Activated naive CD8-positive, alpha-beta T cell treated with anti-CD3 and anti-CD28 coated beads, Interleukin-2, amount 10 ng/mL, durations not matched to agents 7 days and 5 days (primary cell): Measurements from ENCODE around the gene AGL. TPM values are rescaled to one million over a fixed set of nuclear protein-coding genes. Genes with fewer than 3 reads are reported as not detected.
"Not testable (repeated sequence)": the region's sequence is repeated elsewhere in the genome, so short reads cannot be mapped to it uniquely, and the experiment has no call there.

Source experiments
- ATAC-seq: fragments of 150-1000 bp; cut with Tn5 transposase; one replicate; pipeline ENCODE4 v1.10.0; 2021; ENCODE audit warnings: low read depth, moderate library complexity
- POLR2A ChIA-PET: fragments of 350-600 bp; sonication (Branson Sonifier 250); formaldehyde crosslinking; loops from one replicate; lab custom pipeline; 2021; ENCODE audit warnings: antibody characterized with exemption; lab: Charles Lee
- DNase-seq: peaks from one replicate; pipeline ENCODE4 v3.0.0; 2021
- H3K27ac Mint-ChIP-seq: one replicate; pipeline ENCODE4 v1.8.0; 2022; ENCODE audit warnings: mild to moderate bottlenecking, mixed read lengths
- H3K27me3 Mint-ChIP-seq: one replicate; pipeline ENCODE4 v1.8.0; 2022; ENCODE audit warnings: mild to moderate bottlenecking, moderate library complexity, mixed read lengths
- H3K36me3 Mint-ChIP-seq: one replicate; pipeline ENCODE4 v1.8.0; 2021; ENCODE audit warnings: mild to moderate bottlenecking, mixed read lengths
- H3K4me1 Mint-ChIP-seq: one replicate; pipeline ENCODE4 v1.8.0; 2021; ENCODE audit warnings: mixed read lengths
- H3K4me3 Mint-ChIP-seq: one replicate; pipeline ENCODE4 v1.8.0; 2022; ENCODE audit warnings: mild to moderate bottlenecking, moderate library complexity, mixed read lengths
- H3K9me3 Mint-ChIP-seq: one replicate; pipeline ENCODE4 v1.8.0; 2021; ENCODE audit warnings: mixed read lengths
- total RNA-seq, 2 experiments: library from RNA; stranded (reverse); gene quantifications; one replicate each; pipeline ENCODE4 v1.2.3, GENCODE V29; 2021

The AGL gene
- total RNA-seq, 2 experiments from 2014 or later: 12.0 to 12.3 TPM

GRCh38 chr1:99829269-99829668 is 20.9 kb upstream of the AGL start:
- Mint-ChIP-seq H3K4me1 (no peaks in the 10 kb centered on the region), H3K4me3 (no peak overlapping the region), H3K27me3 (peaks cover 2% of the 10 kb centered on the region), H3K36me3 (peaks cover 3% of the 10 kb centered on the region), H3K9me3 (peaks cover 4% of the 10 kb centered on the region), H3K27ac (no peak overlapping the region)
- DNase-seq: no peak
- no peak for ATAC-seq
- POLR2A ChIA-PET: no interaction called here

- H3K4me3 Mint-ChIP-seq, DNase-seq: not testable (repeated sequence)
These were observed 16.2 kb upstream of the AGL start for GRCh38 chr1:99833911-99834310.

GRCh38 chr1:99836171-99837103 is 13.7 kb upstream of the AGL start:
- ATAC-seq: not testable (repeated sequence)

More at GRCh38 chr1:99833911-99834310, 16.2 kb upstream of the AGL start:
- H3K9me3 Mint-ChIP-seq, H3K27me3 Mint-ChIP-seq, H3K27ac Mint-ChIP-seq, H3K36me3 Mint-ChIP-seq, POLR2A ChIA-PET, ATAC-seq, H3K4me1 Mint-ChIP-seq: not testable (repeated sequence)

GRCh38 chr1:99840353-99840752 is 9.8 kb upstream of the AGL start:
- H3K4me1 Mint-ChIP-seq, H3K36me3 Mint-ChIP-seq, H3K27me3 Mint-ChIP-seq, ATAC-seq, H3K4me3 Mint-ChIP-seq, DNase-seq, POLR2A ChIA-PET, H3K27ac Mint-ChIP-seq: not testable (repeated sequence)
- peaks cover 13% of the 10 kb centered on the region for H3K9me3 Mint-ChIP-seq

More at GRCh38 chr1:99836171-99837103, 13.7 kb upstream of the AGL start:
- DNase-seq, H3K4me1 Mint-ChIP-seq, H3K4me3 Mint-ChIP-seq, H3K27ac Mint-ChIP-seq, H3K36me3 Mint-ChIP-seq, H3K27me3 Mint-ChIP-seq, POLR2A ChIA-PET: not testable (repeated sequence)
- peaks cover 14% of the 10 kb centered on the region for H3K9me3 Mint-ChIP-seq

DNA sequence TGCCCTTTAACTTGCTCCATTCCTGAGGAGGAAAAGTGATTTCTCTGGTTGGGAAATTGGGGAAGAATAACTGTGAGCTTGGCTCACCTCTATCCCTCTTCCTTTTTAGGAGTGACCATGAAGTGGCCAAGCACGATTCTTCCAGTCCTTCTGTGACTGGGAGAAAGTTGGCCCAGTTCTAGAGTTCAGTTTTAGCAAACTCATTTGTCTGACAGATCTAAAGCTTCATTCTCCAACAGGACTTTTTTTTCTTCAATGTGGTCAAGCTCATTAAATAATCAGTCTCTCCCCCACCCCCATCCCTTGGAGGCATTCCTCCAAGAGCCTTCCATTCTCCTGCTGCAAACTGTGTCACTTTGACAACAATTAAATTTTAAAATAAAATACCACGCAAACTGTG is 6.4 kb upstream of the AGL start:
- POLR2A ChIA-PET: no interaction called here
- peaks cover 10% of the 10 kb centered on the region for H3K9me3 Mint-ChIP-seq
- peaks cover 3% of the 10 kb centered on the region for H3K36me3 Mint-ChIP-seq
- DNase-seq: no peak
- no peak overlapping the region for H3K4me3 Mint-ChIP-seq
- peaks cover 6% of the 10 kb centered on the region for H3K4me1 Mint-ChIP-seq
- H3K27me3 Mint-ChIP-seq: peaks cover 10% of the 10 kb centered on the region
- ATAC-seq: no peak
- no peak overlapping the region for H3K27ac Mint-ChIP-seq

GRCh38 chr1:99845201-99845600 is 5.0 kb upstream of the AGL start:
- H3K4me3 Mint-ChIP-seq, H3K27ac Mint-ChIP-seq, H3K9me3 Mint-ChIP-seq, H3K36me3 Mint-ChIP-seq, ATAC-seq, DNase-seq, POLR2A ChIA-PET: not testable (repeated sequence)
- H3K27me3 Mint-ChIP-seq: peaks cover 10% of the 10 kb centered on the region
- H3K4me1 Mint-ChIP-seq: peaks cover 11% of the 10 kb centered on the region

GRCh38 chr1:99849413-99849743 is 783 bp upstream of the AGL start:
- Mint-ChIP-seq H3K9me3 (no peaks in the 10 kb centered on the region), H3K4me1 (peaks cover 20% of the 10 kb centered on the region), H3K36me3 (peaks cover 13% of the 10 kb centered on the region), H3K4me3 (peak overlapping the region; percentile 97), H3K27ac (peak overlapping the region; percentile 90), H3K27me3 (peaks cover 2% of the 10 kb centered on the region)
- POLR2A ChIA-PET: interaction anchor here (1.1 to 1.8 kb wide), 4 partner anchors 120 to 416 kb away, joined by 3 to 10 read pairs (median 4); partner anchors contain the start of genes RTCA, SASS6, SLC35A3 and TRMT13
- DNase-seq (no peak), ATAC-seq (no peak)

DNA sequence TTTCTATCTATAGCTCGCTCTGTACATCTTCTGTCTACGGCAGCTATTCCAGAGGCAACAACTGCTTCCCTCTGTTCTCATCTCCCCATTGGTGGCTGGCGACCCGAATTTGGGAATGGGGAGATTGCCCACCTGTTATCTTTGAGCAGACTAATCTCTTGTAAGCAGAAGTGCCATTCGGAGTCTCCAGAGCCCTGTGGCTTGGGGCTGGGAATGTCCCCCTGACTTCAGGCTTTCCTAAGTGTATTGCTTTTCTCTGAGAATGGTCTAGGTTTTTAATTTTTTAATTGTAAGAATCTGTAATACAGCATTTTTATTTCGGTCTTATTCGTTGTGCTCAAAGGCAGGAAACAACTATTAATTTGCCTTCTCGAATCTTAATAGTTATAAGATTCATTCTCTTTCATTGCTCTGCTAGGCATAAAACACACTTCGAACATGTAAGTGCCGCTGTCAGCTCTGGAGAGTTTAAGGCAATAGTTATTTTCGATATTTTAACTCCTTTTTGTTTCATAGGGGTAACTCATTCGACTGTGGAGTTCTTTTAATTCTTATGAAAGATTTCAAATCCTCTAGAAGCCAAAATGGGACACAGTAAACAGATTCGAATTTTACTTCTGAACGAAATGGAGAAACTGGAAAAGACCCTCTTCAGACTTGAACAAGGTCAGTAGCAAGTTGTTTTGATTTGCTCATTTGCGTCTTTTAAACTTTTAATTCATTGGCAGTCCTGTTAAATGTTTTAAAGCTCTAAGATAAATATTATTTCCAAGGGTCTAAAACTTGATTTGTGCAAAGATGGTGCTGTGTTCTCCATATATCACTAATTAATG is 514 bp downstream of the AGL start:
- ATAC-seq (no peak), DNase-seq (no peak)
- H3K9me3 Mint-ChIP-seq: no peaks in the 10 kb centered on the region
- peaks cover 2% of the 10 kb centered on the region for H3K27me3 Mint-ChIP-seq
- H3K4me3 Mint-ChIP-seq: peak overlapping the region; percentile 97
- H3K4me1 Mint-ChIP-seq: peaks cover 20% of the 10 kb centered on the region
- peaks cover 18% of the 10 kb centered on the region for H3K36me3 Mint-ChIP-seq
- H3K27ac Mint-ChIP-seq: peak overlapping the region; percentile 90
- POLR2A ChIA-PET: interaction anchor here (0.6 to 1.8 kb wide), 6 partner anchors 119 to 764 kb away, joined by 3 to 10 read pairs (median 3); partner anchors contain the start of genes DBT, RTCA, SASS6 and SLC35A3

DNA sequence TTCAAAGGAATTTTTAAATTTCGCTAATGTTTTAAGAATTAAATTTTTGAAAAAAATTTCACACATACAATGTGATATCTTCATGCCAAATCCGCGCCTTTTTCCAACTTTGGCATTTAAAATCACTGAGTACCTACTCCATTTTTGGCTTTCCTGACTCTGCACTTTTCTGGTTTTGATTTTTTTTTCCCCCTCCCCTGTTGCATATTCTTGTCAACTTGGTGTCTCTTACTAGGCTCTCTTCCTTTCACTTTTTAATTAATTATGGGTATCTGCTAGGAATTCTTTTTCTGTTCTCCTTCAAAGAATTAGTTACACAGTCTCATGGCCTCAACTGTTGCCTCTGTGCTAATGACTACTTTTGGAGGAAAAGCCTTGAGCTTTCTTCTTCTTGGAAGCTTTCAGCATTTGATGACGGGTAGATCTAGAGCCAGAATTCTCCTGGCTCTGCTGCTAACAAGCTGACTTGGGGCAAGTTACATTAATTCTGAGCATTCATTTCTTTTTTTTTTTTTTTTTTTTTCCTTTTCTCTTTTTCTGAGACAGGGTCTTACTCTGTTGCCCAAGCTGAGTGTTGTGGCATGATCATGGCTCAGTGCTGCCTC is 1.8 kb downstream of the AGL start:
- peaks cover 2% of the 10 kb centered on the region for H3K27me3 Mint-ChIP-seq
- DNase-seq: no peak
- ATAC-seq: no peak
- H3K4me3 Mint-ChIP-seq: peak overlapping the region; percentile 3
- H3K4me1 Mint-ChIP-seq: peaks cover 20% of the 10 kb centered on the region
- peaks cover 3% of the 10 kb centered on the region for H3K9me3 Mint-ChIP-seq
- POLR2A ChIA-PET: interaction anchor here (0.6 kb wide), 1 partner anchor 431 kb away, joined by 4 read pairs; no protein-coding TSS in a partner anchor
- H3K27ac Mint-ChIP-seq: no peak overlapping the region
- H3K36me3 Mint-ChIP-seq: peaks cover 24% of the 10 kb centered on the region

DNA sequence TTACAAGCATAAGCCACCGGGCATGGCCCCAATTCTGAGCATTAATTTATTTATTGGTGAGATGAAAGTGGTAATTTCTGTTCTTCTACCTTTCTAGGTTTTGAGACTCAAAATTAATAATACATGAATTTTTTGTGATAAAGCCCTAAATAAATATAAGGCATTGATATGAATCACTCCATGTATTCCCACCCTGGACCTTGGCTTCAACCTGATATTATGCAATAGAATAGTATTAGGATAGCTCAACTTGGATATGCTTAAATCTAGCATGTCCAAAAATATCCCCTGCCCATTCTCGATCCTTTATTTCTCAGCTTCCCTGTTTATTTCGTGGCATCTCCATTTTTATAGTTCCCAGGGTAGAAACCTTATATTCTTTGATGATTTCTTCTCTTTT is 2.5 kb downstream of the AGL start:
- Mint-ChIP-seq H3K27me3 (no peaks in the 10 kb centered on the region), H3K36me3 (peaks cover 25% of the 10 kb centered on the region), H3K27ac (no peak overlapping the region), H3K4me3 (no peak overlapping the region), H3K9me3 (peaks cover 3% of the 10 kb centered on the region), H3K4me1 (peaks cover 18% of the 10 kb centered on the region)
- ATAC-seq (no peak), DNase-seq (no peak)
- POLR2A ChIA-PET: no interaction called here

DNA sequence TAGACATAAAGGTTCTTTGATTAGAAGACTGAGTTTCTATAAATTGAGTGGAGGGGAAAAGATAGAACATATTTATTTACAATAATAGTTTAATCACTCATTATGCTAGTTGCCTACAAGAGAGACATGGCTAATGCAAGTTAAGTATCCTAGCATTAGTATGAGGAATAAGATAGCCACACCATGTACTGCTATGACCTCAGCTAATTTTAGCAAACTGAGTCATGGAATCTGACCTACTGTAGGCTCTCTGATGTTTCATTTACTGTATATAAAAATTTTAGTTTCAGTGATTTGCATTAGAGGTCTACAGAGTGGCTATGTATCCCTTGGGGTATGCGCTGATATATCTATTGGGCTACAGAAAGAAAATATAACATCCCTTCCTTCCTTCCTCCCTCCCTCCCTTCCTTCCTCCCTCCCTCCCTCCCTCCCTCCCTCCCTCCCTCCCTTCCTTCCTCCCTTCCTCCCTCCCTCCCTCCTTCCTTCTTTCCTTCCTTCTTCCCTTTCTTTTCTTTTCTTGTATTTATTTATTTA is 5.8 kb downstream of the AGL start:
- no peak for ATAC-seq
- Mint-ChIP-seq H3K27ac (no peak overlapping the region), H3K27me3 (no peaks in the 10 kb centered on the region), H3K36me3 (peaks cover 28% of the 10 kb centered on the region), H3K9me3 (peaks cover 3% of the 10 kb centered on the region), H3K4me3 (no peak overlapping the region), H3K4me1 (peaks cover 6% of the 10 kb centered on the region)
- POLR2A ChIA-PET: no interaction called here
- DNase-seq: no peak

GRCh38 chr1:99857041-99857440 is 6.9 kb downstream of the AGL start:
- H3K27ac Mint-ChIP-seq, H3K9me3 Mint-ChIP-seq, H3K4me1 Mint-ChIP-seq, DNase-seq, H3K4me3 Mint-ChIP-seq, POLR2A ChIA-PET, ATAC-seq, H3K27me3 Mint-ChIP-seq: not testable (repeated sequence)
- peaks cover 30% of the 10 kb centered on the region for H3K36me3 Mint-ChIP-seq

GRCh38 chr1:99858286-99858685 is 8.1 kb downstream of the AGL start:
- Mint-ChIP-seq H3K27ac (no peak overlapping the region), H3K4me1 (no peaks in the 10 kb centered on the region), H3K4me3 (no peak overlapping the region), H3K36me3 (peaks cover 32% of the 10 kb centered on the region), H3K9me3 (peaks cover 3% of the 10 kb centered on the region), H3K27me3 (no peaks in the 10 kb centered on the region)
- ATAC-seq (no peak), DNase-seq (no peak)
- POLR2A ChIA-PET: no interaction called here
